Esophagus squamous epithelium (tissue), 4 donors: ENCODE measurements around the gene B4GAT1.

ENCODE experiments used
- CTCF ChIP-seq, 6 experiments: fragments of 450-650 bp in 4 of 6; fragments of 200-600 bp in 2 of 6; sonication (generic) in 2 of 6; IDR thresholded peaks; one replicate each; pipeline ENCODE4 v1.5.1; 2016 to 2019; ENCODE audit warnings: antibody characterized with exemption in 6 of 6, mild to moderate bottlenecking in 4 of 6, moderate library complexity in 4 of 6
- POLR2A ChIP-seq, 4 donors: fragments of 450-650 bp; IDR thresholded peaks; one replicate each; pipeline ENCODE4 v1.6.1; 2017; ENCODE audit warnings: antibody characterized with exemption in 4 of 4, mild to moderate bottlenecking in 4 of 4, moderate library complexity in 3 of 4

- TF ChIP-seq CTCF (IDR thresholded peaks at IDR 0.05) (peak in 3 of 6 experiments; percentile 8 to 31 (median 17)), POLR2A (IDR thresholded peaks at IDR 0.05) (peak in 1 of 4 donors; percentile 50)
These were observed 11.0 kb downstream of the B4GAT1 start, which contains the start of gene RIN1 for GRCh38 chr11:66336234-66337102.
